Fibroblast of skin of abdomen (primary cell): ENCODE results near the gene AMDHD2.
"Not testable (repeated sequence)": the region's sequence is repeated elsewhere in the genome, so short reads cannot be mapped to it uniquely, and the experiment has no call there.

Experiments
- DNase-seq: peaks from one replicate; pipeline ENCODE4 v3.0.0-alpha.2; 2013

AMDHD2 gene

GRCh38 chr16:2535625-2536013 lies 15.4 kb downstream of the AMDHD2 start:
- DNase-seq, result peak; percentile 69

- DNase-seq, result peak; percentile 96
These were observed 17.5 kb downstream of the AMDHD2 start, which contains the start of gene PDPK1 for GRCh38 chr16:2537451-2538379. Gene PDPK1 (plus strand): TSS chr16:2538021. CDS start chr16:2538113, 92 bp downstream.

- not testable (repeated sequence) for DNase-seq
These were observed 19.1 kb downstream of the AMDHD2 start for GRCh38 chr16:2539192-2539844.

GRCh38 chr16:2539845-2540458 lies 19.8 kb downstream of the AMDHD2 start:
- DNase-seq, result not testable (repeated sequence)

- DNase-seq, result not testable (repeated sequence)
These were observed 20.7 kb downstream of the AMDHD2 start for GRCh38 chr16:2540912-2541311.

- DNase-seq, result not testable (repeated sequence)
These were observed 21.2 kb downstream of the AMDHD2 start for GRCh38 chr16:2541409-2541808.

- DNase-seq, result not testable (repeated sequence)
These were observed 23.6 kb downstream of the AMDHD2 start for GRCh38 chr16:2543771-2544170.

- DNase-seq, result not testable (repeated sequence)
These were observed 30.2 kb downstream of the AMDHD2 start for GRCh38 chr16:2550283-2550878.

- DNase-seq, result peak; percentile 24
These were observed 31.3 kb downstream of the AMDHD2 start for GRCh38 chr16:2551420-2551889.

GRCh38 chr16:2554709-2555425 lies 34.7 kb downstream of the AMDHD2 start:
- not testable (repeated sequence) for DNase-seq

GRCh38 chr16:2557150-2557549 lies 37.0 kb downstream of the AMDHD2 start:
- DNase-seq, result not testable (repeated sequence)

GRCh38 chr16:2560131-2560797 lies 40.1 kb downstream of the AMDHD2 start:
- DNase-seq, result not testable (repeated sequence)

GRCh38 chr16:2560798-2561133 lies 40.6 kb downstream of the AMDHD2 start:
- DNase-seq, result not testable (repeated sequence)

GRCh38 chr16:2567506-2567905 lies 47.3 kb downstream of the AMDHD2 start:
- not testable (repeated sequence) for DNase-seq

- DNase-seq, result not testable (repeated sequence)
These were observed 48.4 kb downstream of the AMDHD2 start for GRCh38 chr16:2568573-2568972.

- not testable (repeated sequence) for DNase-seq
These were observed 52.5 kb downstream of the AMDHD2 start for GRCh38 chr16:2572704-2573103.

GRCh38 chr16:2575839-2576238 lies 55.7 kb downstream of the AMDHD2 start:
- DNase-seq, result not testable (repeated sequence)

GRCh38 chr16:2577044-2577443 lies 56.9 kb downstream of the AMDHD2 start:
- not testable (repeated sequence) for DNase-seq

- not testable (repeated sequence) for DNase-seq
These were observed 58.7 kb downstream of the AMDHD2 start for GRCh38 chr16:2578905-2579304.

GRCh38 chr16:2580143-2580542 lies 60.0 kb downstream of the AMDHD2 start:
- DNase-seq, result peak; percentile 15

- not testable (repeated sequence) for DNase-seq
These were observed 60.6 kb downstream of the AMDHD2 start for GRCh38 chr16:2580818-2581217.
